CD4-positive, alpha-beta T cell treated with Interleukin-15 for 4 hours (primary cell): ENCODE measurements around the gene NELL2.

ENCODE experiments used
- DNase-seq: peaks from one replicate; pipeline ENCODE4 v3.0.0-alpha.2; 2020; ENCODE audit warnings: low spot score

NELL2 gene

DNA sequence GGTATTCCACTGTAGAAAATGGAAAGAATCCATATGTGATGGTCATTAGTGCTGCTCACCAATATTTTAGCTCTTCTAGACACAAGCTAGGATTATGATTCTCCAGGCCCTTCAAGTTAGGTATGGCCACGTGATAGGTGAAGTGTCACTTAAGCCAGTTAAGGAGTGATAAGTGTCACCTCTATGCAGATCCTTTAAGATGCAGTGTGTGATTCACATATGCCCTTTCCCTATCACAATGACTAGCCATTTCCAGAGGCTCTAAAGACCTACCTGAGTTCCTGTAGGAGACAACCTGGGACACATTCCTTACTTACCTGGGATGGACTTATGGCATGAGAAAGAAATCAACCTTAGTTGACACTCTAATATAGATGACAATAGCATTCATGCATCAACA, 343.2 kb downstream of the NELL2 start:
- DNase-seq, result no peak

DNA sequence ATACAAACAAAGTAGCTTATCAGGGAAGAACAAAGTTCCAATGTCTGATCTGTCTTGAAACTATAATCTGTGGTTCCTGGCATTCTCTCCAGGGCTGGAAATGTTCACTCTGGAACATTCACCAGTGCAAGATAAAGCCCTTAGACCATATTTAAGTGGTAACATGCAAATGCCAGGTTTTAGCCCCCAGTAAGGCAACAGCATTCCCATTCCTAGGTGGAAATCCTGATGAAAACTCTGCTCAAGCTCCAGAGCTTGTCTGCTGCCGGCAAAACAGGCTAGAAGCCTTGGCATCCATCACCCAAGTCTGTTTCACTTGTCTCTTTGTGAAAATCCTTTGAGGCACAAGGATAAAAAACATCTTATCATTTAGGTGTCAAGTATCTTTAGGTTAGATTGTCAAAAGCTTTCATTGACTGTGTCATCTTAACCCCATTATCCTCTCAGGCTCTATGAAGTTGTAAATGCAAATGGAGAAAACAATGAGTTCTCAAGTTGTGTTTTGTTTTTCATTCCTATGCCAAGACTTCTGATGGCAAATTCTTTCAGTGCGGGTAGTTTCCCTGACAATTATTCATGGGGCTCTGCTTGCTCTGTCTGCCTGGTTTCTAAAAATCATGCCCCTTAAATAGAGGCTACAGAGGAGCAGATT, 344.7 kb downstream of the NELL2 start:
- no peak for DNase-seq

DNA sequence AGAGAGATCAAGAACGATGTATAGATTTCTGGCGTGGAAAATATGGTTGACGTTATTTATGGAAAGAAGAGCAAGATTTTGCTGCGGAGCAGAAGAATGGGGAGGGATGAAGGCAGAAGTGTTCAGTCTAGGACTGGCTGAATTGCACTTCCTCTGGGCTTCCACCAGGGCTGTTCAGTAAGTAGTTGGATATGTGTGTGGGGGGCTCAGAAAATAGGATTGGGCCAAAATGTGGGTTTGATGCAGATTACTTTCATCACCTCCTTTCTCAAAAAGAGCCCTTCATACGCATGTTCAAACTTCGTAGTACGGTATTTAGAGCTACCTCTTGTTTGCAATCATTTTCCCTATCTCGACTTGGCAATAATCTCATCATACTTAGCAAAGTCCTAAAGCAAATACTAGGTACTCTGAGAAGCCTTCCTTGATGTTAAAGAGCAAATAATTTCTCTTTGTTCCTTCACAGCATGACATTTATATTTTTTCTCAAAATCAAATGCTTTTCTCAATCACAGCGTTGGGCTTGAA, 349.4 kb downstream of the NELL2 start:
- no peak for DNase-seq

DNA sequence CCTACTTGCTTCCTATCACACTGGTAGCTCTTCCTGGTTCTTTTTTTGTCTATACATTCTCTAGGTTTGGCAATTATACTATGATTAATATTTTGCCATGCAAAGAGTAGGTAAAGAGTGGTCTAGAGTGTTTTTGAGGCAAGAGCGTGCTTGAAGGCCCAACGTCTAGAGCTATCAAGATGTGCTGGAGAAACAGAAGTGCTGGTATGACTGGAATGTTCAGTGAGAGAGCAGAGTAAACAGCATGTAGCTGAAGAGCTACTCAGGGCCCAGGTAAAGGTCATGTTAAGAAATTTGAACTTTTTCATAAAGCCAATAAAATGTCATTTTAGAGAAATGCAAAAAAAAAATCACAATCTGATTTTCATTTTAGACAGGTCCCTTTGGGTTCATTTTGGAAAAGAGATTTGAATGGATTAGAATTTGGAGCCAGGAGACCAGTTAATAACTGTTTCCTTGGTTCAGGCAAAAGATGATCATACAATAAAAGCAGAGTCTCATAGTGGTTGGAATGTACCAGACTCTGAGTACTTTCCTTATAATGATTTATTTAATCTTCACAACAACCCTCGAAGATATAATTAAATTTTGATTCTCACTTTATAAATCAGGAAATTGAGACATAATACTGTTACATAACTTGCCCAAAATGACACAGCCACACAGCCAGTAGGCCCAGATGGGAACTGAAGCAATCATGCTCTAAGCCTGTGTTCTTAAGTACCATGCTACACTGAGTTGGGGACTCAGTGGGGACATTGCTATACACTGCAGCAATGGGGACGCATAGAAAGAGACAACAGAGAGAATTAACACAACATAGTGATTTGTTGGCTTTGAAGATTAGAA, 350.1 kb downstream of the NELL2 start:
- no peak for DNase-seq

DNA sequence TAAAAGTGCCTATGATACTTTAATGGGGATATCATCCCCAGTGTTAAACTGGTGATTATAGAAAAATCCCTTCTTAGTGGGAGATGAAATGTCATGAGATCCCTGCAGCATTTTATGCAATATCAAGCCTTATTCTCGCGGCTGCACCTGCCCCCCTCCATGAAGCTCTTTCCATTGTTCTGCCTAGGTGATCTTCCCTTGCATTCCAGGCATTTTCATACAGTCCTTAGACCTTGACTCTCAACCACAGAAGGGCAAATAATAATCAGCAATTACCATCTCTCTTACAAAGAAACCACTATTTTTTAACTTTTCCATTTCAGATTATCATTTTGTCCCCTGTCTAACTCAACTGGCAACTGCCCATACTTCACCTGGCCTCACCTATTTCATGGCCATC, 352.3 kb downstream of the NELL2 start:
- no peak for DNase-seq

DNA sequence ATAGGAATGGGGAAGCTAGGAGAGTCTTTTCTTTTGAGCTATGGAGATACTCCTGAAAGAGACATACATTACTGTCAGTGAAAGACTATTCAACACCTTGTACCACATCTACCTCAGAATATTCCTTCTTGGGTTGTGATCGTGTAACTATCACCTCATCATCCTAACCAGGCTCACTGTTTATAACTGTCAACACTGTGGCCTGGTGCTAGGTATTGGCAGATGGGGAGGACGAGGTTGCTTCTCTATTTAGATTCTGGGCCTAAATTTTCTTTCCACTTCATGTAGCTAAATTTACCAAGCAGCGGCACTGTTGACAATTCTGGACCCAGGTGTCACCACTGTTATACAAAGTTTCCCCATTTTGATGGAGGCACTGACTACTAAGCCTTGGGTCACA, 354.4 kb downstream of the NELL2 start:
- no peak for DNase-seq

DNA sequence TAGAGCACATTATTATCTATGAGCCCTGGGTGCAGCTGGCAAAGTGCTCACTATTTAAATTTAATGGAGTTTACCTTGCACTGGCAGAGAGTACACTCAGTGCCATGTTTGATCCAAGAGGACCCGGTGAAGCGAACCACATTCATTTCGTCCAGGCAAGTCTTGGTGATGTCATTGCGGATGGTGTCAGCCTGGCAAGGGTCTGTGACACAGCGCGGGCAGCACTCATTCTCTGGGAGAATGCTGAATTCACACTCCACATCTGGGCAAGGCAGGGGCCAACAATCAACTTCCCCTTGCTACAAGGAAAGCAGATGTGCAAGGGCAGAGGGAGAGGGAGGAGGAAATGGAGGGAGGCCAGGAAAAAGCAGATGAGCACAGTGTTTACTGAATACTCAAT, 356.2 kb downstream of the NELL2 start:
- DNase-seq, result no peak

DNA sequence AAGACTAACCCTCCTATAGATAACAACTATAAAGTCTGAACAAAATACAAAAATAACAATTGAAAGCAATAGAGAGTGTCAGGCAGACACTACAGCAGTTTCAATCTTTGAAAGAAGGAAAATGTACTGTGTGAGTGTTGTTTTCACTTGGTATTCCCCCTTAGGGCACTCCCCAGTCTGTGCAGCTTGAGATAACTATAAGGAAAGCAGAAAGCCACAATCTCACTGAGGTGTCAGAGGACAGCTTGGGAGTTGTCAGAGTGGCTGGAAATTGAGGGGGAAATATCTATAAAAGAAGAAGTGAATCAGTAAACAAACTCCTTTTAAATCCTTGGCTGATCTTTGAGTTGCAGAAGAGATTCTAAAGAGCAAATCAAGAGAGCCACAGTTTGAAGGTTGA, 364.8 kb downstream of the NELL2 start:
- no peak for DNase-seq

DNA sequence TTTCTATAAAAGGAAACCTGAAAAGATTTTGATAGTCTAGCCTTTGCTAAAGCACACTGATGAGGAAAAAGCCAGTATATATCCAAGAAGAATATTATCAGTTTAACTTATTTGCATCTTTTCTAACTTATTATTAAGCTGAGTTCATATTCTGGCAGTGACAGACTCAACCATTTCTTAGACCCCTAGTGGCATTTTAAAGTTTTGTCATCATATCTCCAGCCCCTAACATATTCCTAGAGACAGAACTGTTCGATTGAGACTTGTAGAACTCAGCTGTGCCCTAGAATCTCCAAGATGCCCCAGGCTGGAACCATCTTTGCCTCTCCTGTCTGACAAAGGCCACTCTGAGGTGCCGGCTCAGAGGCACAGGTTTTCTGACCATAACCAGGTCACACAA, 365.6 kb downstream of the NELL2 start:
- DNase-seq, result no peak

DNA sequence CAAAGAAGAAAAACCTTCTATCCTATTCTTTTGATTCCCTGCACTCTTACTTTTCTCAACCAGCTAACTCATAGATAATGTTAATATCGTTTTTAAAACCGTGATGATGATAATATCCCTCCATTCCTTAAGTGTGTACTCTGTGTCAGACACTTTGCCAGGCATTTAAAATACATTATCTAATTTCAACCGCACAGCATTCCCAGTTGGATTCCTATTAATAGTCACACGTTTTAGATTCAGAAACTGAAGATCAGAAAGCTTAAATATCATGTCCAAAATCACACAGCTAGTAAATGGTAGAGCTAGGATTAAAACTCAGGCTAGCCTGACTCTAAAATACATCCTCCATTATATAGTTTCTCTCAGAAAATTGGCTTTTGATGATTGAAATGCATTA, 366.0 kb downstream of the NELL2 start:
- DNase-seq, result no peak

DNA sequence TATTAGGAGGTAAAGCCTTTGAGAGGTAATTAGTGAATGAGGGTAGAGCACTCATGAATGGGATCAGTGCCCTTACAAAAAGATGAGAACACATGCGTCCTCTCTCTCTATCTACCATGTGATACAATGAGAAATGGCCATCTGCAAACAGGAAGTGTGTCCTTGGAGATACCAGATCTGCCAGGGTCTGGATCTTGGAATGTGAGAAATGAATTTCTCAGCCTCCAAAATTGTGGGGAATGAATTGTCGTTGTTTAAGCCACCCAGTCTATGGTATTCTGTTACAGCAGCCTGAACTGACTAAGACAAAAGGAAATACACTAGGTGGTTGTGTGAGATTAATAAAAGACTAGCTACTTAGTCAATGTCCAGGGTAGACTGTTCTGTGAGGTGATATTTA, 366.6 kb downstream of the NELL2 start:
- no peak for DNase-seq

DNA sequence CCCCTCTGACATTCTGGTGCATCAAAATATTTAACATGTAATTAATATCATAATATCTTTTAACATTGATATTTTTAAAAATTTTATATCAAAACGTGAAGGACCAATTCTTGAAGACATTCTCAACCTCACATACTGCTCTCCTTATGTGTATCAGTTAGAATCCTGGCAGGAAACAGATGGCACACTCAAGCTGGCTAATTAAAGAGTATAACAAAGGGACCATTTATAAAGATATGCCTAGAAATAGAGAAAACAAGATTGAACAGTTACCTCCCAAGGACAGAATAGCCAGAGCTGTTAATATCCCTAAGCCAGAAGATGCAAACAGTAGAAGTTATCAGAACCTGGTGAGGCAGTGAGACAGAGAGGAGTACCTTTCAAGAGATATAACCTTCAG, 368.7 kb downstream of the NELL2 start:
- no peak for DNase-seq

DNA sequence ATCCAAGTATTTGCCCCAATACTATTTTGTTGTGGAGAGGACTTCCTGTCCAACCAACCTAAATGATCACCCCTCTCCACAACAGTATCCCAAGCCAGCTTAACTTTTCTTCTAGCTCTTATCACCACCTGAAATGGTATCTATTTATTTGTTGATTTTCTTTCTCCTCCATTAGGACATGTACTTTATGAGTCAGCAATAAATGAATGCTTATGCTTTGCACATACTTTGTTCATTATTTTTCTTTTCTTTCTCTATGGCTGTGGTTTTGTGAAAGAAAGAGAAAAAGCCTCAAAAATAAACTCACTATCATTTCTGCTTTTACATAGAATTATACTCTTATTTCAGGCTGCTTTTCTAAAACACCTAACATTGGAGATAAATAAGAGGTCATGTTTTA, 371.3 kb downstream of the NELL2 start:
- DNase-seq, result no peak

DNA sequence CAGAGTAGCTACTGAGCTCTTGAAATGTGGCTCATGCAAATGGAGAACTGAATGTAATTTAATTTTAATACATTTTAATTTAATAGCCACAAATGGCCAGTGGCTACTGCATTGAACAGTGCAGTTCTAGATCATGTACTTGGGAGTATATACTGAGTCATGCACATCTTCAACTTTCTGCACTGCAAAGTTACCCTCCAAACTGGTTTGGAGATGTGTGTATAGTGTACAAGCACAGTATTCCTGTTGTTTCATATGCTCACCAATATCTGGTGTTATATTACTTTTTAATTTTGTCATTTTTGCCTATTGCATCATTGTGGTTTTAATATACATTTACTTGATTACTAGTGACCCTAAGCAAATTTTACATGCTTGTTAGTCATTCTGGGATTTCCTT, 372.8 kb downstream of the NELL2 start:
- DNase-seq, result no peak

DNA sequence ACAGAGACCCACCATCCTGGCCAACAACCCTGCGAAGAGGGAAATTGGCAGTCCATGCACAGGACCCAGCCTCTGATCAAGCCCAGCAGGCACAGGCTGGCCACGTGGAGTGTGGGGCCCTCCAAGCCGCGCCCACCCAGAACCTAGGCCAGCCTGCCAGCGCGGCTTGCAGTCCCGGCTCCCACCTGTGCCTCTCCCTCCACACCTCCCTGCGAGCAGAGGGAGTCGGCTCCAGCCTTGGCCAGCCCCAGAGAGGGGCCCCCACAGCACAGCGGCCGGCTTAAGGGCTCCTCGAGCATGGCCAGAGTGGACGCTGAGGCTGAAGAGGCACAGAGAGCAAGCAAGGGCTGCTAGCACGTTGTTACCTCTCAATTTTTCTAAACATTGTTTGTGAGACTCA, 373.4 kb downstream of the NELL2 start:
- DNase-seq, result no peak

DNA sequence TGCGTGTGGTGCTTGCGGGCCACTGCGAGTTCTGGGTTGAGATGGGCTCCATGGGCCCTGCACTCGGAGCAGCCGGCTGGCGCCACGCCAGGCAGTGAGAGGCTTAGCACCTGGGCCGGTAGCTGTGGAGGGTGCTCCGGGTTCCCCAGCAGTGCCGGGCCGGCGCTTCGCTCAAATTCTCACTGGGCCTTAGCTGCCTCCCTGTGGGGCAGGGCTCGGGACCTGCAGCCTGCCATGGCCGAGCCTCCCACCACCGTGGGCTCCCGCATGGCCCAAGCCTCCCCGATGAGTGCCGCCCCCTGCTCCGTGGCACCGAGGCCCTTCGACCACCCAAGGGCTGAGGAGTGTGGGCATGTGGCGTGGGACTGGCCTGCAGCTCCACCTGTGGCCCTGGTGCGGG, 375.7 kb downstream of the NELL2 start:
- no peak for DNase-seq

DNA sequence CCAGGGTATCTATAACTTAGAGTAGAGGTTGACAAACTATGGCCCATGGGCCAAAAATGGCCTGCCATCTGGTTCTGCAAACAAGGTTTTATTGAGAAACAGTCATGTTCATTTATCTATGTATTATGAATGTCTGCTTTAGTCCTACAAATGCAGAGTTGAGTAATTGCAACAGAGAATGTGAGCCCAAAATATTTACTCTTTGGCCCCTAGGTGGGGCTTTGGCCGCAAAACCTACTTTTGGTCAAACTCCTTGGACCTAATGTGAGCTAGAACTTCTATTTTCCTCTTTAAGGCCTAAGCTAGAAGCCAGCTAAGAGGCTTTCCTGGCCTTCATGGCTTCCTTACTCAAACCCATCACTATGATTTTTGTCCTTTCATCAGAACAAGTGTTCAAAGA, 379.1 kb downstream of the NELL2 start:
- DNase-seq, result no peak

DNA sequence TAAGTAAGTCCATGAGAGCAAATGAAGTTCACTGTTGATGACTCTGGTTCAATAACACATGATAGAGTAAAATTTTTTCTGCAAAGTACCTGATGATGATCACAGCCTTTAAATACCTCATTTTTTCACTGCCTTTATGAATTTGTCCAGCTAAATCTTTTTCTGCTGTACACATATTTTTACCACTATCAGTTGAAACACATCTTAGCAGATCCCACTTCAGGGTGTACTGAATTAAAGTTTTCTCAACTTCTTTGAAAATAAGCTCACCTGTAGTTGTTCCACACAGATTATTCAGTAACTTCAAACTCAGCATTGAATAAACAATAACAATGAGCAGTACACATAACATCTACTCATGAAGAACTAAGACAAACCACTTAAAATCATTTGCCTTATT, 385.9 kb downstream of the NELL2 start:
- no peak for DNase-seq

DNA sequence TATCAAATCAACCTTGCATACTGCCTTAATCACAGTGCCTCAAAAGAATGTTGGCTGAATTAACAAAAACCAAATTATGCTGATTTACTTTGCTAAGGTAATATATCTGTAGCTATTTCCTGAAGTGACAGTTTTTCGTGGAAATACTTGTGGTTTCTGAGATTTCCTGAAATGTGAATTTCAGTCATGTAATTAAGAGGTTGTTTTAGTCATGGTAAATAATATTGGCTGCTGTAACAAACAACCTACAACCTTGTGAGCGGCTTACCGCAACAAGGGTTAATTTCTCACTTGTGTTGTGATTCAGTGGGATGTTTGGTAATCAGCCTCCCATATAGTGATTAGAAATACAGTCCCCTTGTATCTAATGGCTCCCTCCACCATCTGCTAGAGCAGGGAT, 387.9 kb downstream of the NELL2 start:
- no peak for DNase-seq

DNA sequence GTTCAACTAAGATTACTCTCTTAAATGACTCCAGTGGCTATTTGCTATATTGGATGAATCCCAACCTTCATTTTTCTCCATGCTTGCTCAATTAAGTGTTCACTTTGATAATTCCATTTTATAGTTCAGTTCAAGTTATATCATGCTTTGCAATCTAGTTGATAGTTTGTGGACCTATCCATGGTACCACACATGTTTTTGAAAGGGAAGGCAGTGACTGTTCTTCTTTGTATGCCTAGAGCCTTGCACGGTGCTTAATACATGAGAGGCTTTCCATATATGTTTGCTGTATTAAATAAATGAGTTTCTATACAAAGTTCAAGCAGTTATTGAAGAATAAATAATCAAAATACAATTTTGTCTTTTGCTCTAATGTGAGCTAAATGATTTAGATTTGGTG, 391.3 kb downstream of the NELL2 start:
- DNase-seq, result no peak

DNA sequence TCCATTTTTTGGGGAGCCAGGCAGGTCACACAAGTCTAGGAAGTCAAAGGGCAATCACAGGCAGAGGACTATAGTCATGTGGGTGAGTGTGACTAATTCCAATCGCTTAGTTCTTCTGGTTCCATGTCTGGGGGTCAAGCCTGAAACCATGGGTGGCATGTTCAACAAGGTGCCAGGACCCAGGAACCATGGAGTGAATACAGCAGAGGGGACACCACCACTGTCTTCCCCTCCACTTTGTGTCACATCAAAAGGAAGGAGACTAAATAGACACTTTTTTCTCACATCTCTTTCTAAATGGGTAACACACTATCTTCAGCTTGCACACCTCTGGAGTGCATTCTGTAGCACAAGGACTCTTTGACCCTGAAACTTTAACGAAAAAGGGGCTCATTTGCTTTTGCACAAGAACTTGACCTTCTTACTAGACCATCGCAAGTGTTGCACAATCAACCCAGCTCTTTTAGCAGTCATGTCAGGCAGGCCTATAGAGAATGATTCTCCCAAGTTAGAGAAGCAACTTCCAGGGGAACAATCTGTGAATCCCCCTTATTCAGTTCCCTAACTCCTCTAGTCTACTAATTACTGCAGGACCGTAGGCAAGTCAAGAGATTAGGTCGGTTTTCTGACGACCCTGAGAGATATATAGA, 398.7 kb downstream of the NELL2 start:
- DNase-seq, result no peak

DNA sequence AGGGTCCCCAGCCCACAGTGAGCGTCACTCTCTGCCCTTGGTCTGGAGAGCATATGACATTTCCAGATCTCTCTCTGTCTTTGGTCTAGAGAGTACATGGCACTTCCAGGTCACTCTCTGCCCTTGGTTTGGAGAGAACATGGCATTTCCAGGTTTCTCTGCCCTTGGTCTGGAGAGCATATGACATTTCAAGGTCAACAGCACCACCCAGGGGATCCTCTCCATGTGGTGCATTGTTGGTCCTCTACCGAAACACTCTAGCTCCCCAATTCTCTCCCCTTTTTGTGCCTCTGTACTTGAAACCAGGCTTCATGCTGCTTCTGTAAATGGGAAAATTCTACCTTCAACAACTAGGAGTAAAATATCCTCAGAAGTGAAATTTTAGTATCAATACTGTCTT, 399.4 kb downstream of the NELL2 start:
- DNase-seq, result no peak

DNA sequence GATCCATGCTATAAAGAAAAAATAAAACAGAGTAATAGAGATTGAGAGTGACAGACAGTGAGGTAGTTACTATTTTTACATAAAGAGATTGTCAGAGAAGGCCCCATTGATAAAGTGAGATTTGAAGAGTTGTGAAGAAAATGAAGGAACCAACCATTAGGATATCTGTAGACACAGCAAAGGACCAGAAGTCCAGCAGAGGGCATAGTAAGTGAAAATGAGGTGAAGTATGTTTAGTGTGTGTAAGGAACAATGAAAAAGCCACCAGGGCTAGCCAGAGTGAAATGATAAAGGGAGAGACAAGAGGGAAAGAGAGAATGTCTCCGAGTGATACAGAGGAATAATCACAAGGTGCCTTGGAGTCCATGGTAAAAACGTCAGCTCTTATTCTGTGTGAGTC, 411.0 kb downstream of the NELL2 start:
- no peak for DNase-seq
